ENCODE measurements around the gene CYP4F11. TPM values are rescaled to one million over a fixed set of nuclear protein-coding genes. Genes with fewer than 3 reads are reported as not detected.
"Not testable (repeated sequence)": the region's sequence is repeated elsewhere in the genome, so short reads cannot be mapped to it uniquely, and the experiment has no call there.

The CYP4F11 gene
- total RNA-seq, 1 experiment from 2014 or later, result 2.6 TPM

- Mint-ChIP-seq H3K4me3 (ENCODE audit: low read depth, unreplicated experiment) (no peak overlapping the region), H3K36me3 (ENCODE audit: insufficient read depth, unreplicated experiment) (no peaks in the 10 kb centered on the region), H3K27me3 (ENCODE audit: unreplicated experiment) (no peaks in the 10 kb centered on the region), H3K27ac (ENCODE audit: unreplicated experiment) (no peak overlapping the region), H3K4me1 (ENCODE audit: low read depth, unreplicated experiment) (no peaks in the 10 kb centered on the region), H3K9me3 (ENCODE audit: low read depth, unreplicated experiment) (peaks cover 4% of the 10 kb centered on the region)
- TF ChIP-seq, protein P1, sequence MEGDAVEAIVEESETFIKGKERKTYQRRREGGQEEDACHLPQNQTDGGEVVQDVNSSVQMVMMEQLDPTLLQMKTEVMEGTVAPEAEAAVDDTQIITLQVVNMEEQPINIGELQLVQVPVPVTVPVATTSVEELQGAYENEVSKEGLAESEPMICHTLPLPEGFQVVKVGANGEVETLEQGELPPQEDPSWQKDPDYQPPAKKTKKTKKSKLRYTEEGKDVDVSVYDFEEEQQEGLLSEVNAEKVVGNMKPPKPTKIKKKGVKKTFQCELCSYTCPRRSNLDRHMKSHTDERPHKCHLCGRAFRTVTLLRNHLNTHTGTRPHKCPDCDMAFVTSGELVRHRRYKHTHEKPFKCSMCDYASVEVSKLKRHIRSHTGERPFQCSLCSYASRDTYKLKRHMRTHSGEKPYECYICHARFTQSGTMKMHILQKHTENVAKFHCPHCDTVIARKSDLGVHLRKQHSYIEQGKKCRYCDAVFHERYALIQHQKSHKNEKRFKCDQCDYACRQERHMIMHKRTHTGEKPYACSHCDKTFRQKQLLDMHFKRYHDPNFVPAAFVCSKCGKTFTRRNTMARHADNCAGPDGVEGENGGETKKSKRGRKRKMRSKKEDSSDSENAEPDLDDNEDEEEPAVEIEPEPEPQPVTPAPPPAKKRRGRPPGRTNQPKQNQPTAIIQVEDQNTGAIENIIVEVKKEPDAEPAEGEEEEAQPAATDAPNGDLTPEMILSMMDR (IDR thresholded peaks at IDR 0.05; ENCODE audit: unreplicated experiment), result no peak
- intact Hi-C loops (cut with micrococcal nuclease; ENCODE audit: unreplicated experiment), result no loop called here
- CTCF ChIA-PET, result no interaction called here
- no peak for DNase-seq
- no TSS peak for BruUV-seq (replicated peaks)
These were observed 33.8 kb downstream of the CYP4F11 start for GRCh38 chr19:15900504-15900903.

- H3K9me3 Mint-ChIP-seq (ENCODE audit: low read depth, unreplicated experiment); DNase-seq; H3K27me3 Mint-ChIP-seq (ENCODE audit: unreplicated experiment); intact Hi-C loops (cut with micrococcal nuclease; ENCODE audit: unreplicated experiment); CTCF ChIA-PET; H3K4me1 Mint-ChIP-seq (ENCODE audit: low read depth, unreplicated experiment); BruUV-seq (replicated peaks); H3K36me3 Mint-ChIP-seq (ENCODE audit: insufficient read depth, unreplicated experiment); H3K4me3 Mint-ChIP-seq (ENCODE audit: low read depth, unreplicated experiment); H3K27ac Mint-ChIP-seq (ENCODE audit: unreplicated experiment): not testable (repeated sequence)
These were observed 34.3 kb downstream of the CYP4F11 start for GRCh38 chr19:15900032-15900431.

- H3K27me3 Mint-ChIP-seq (ENCODE audit: unreplicated experiment); H3K4me3 Mint-ChIP-seq (ENCODE audit: low read depth, unreplicated experiment); CTCF ChIA-PET; BruUV-seq (replicated peaks); intact Hi-C loops (cut with micrococcal nuclease; ENCODE audit: unreplicated experiment); H3K4me1 Mint-ChIP-seq (ENCODE audit: low read depth, unreplicated experiment); H3K36me3 Mint-ChIP-seq (ENCODE audit: insufficient read depth, unreplicated experiment); DNase-seq; H3K27ac Mint-ChIP-seq (ENCODE audit: unreplicated experiment); H3K9me3 Mint-ChIP-seq (ENCODE audit: low read depth, unreplicated experiment): not testable (repeated sequence)
These were observed 34.8 kb downstream of the CYP4F11 start for GRCh38 chr19:15899561-15899960.

DNA sequence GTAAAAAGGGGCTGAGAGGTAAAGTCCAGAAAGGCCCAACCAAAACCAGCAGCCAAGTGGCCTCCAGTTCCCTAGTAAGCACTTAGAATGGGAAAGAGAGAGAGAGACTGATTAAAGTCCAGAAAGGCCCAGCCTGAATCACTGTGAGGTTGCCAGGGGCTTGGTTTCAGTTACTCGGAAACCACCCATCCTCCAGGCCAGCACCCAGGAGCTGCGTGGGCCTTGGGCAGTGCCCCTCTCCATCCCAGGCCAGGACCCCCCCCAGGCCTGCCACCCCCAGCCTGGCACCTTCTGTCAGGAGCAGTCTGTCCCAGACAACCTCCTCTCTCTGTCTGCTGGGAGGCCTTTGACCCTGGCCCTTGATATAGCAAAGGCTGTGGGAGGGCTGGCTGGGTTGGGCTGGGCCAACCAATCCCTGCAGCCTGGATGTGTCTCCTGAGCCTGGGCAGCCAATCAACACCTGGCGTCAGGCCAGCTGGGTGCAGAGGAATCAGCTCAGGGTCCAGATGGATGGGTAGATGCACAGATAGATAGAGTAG is 36.5 kb downstream of the CYP4F11 start, which contains the start of gene CYP4F2:
Gene CYP4F2 (minus strand): TSS at position 337 of the 539 bp plus-strand sequence. CDS start 463 bp downstream, outside the sequence.
- Mint-ChIP-seq H3K27me3 (ENCODE audit: unreplicated experiment) (no peaks in the 10 kb centered on the region), H3K36me3 (ENCODE audit: insufficient read depth, unreplicated experiment) (no peaks in the 10 kb centered on the region), H3K27ac (ENCODE audit: unreplicated experiment) (no peak within 1 kb of the TSS), H3K4me3 (ENCODE audit: low read depth, unreplicated experiment) (no peak within 1 kb of the TSS), H3K4me1 (ENCODE audit: low read depth, unreplicated experiment) (no peaks in the 10 kb centered on the region), H3K9me3 (ENCODE audit: low read depth, unreplicated experiment) (peaks cover 4% of the 10 kb centered on the region)
- intact Hi-C loops (cut with micrococcal nuclease; ENCODE audit: unreplicated experiment), result no loop called here
- TF ChIP-seq, protein P1 (IDR thresholded peaks at IDR 0.05; ENCODE audit: unreplicated experiment), result no peak
- no TSS peak for BruUV-seq (replicated peaks)
- CTCF ChIA-PET, result no interaction called here
- no peak for DNase-seq

- Mint-ChIP-seq H3K27ac (ENCODE audit: unreplicated experiment) (no peak overlapping the region), H3K9me3 (ENCODE audit: low read depth, unreplicated experiment) (peaks cover 4% of the 10 kb centered on the region), H3K4me3 (ENCODE audit: low read depth, unreplicated experiment) (no peak overlapping the region), H3K4me1 (ENCODE audit: low read depth, unreplicated experiment) (no peaks in the 10 kb centered on the region), H3K27me3 (ENCODE audit: unreplicated experiment) (no peaks in the 10 kb centered on the region), H3K36me3 (ENCODE audit: insufficient read depth, unreplicated experiment) (no peaks in the 10 kb centered on the region)
- CTCF ChIA-PET, result no interaction called here
- intact Hi-C loops (cut with micrococcal nuclease; ENCODE audit: unreplicated experiment), result no loop called here
- no peak for DNase-seq
- BruUV-seq (replicated peaks), result no TSS peak
- TF ChIP-seq, protein P1 (IDR thresholded peaks at IDR 0.05; ENCODE audit: unreplicated experiment), result no peak
These were observed 37.1 kb downstream of the CYP4F11 start for GRCh38 chr19:15897026-15897737.

Data from Calu3 (cell line).